ENCODE measurements around the gene ITGB1. TPM values are rescaled to one million over a fixed set of nuclear protein-coding genes. Genes with fewer than 3 reads are reported as not detected.

Gene ITGB1
- total and polyA plus RNA-seq, 2 donors from 2014 or later = 156 to 410 TPM

- Histone ChIP-seq H3K27ac (ENCODE audit: low read depth in 2 of 2, low read length in 2 of 2) (no peak overlapping the region), H3K27me3 (ENCODE audit: control insufficient read depth, insufficient read depth, low read length) (no peaks in the 10 kb centered on the region), H3K9ac (ENCODE audit: low read length in 3 of 3) (no peak overlapping the region), H3K36me3 (ENCODE audit: control insufficient read depth in 2 of 3, insufficient read depth in 3 of 3, low read length in 3 of 3) (peaks cover 2 to 27% (median 7%) of the 10 kb centered on the region in 3 donors), H3K4me1 (ENCODE audit: control insufficient read depth in 2 of 3, insufficient read depth in 2 of 3, low read depth in 1 of 3, low read length in 3 of 3) (no peaks in the 10 kb centered on the region), H3K4me3 (ENCODE audit: low read length in 3 of 3) (no peak overlapping the region), H3K9me3 (ENCODE audit: control insufficient read depth in 2 of 3, insufficient read depth in 1 of 3, low read length in 3 of 3) (no peaks in the 10 kb centered on the region)
- intact Hi-C loops (cut with DNase I) = no loop called here
- DNase-seq = no peak
- TF ChIP-seq CTCF (IDR thresholded peaks at IDR 0.05; ENCODE audit: borderline replicate concordance, extremely low read depth, insufficient read depth) = no peak
- no peak for FAIRE-seq
These were observed 26.4 kb downstream of the ITGB1 start for GRCh38 chr10:32931593-32931992.

GRCh38 chr10:32930036-32930435 is 28.0 kb downstream of the ITGB1 start:
- no peak for TF ChIP-seq CTCF (IDR thresholded peaks at IDR 0.05; ENCODE audit: borderline replicate concordance, extremely low read depth, insufficient read depth)
- Histone ChIP-seq H3K27me3 (ENCODE audit: control insufficient read depth, insufficient read depth, low read length) (no peaks in the 10 kb centered on the region), H3K4me1 (ENCODE audit: control insufficient read depth in 2 of 3, insufficient read depth in 2 of 3, low read depth in 1 of 3, low read length in 3 of 3) (no peaks in the 10 kb centered on the region), H3K9ac (ENCODE audit: low read length in 3 of 3) (no peak overlapping the region), H3K36me3 (ENCODE audit: control insufficient read depth in 2 of 3, insufficient read depth in 3 of 3, low read length in 3 of 3) (peaks cover 12 to 42% (median 14%) of the 10 kb centered on the region in 3 donors), H3K9me3 (ENCODE audit: control insufficient read depth in 2 of 3, insufficient read depth in 1 of 3, low read length in 3 of 3) (no peaks in the 10 kb centered on the region), H3K4me3 (ENCODE audit: low read length in 3 of 3) (no peak overlapping the region), H3K27ac (ENCODE audit: low read depth in 2 of 2, low read length in 2 of 2) (no peak overlapping the region)
- DNase-seq = no peak
- no peak for FAIRE-seq
- intact Hi-C loops (cut with DNase I) = no loop called here

GRCh38 chr10:32929634-32930033 is 28.4 kb downstream of the ITGB1 start:
- no peak for FAIRE-seq
- TF ChIP-seq CTCF (IDR thresholded peaks at IDR 0.05; ENCODE audit: borderline replicate concordance, extremely low read depth, insufficient read depth) = no peak
- DNase-seq = no peak
- peaks cover 12 to 42% (median 14%) of the 10 kb centered on the region in 3 donors for H3K36me3 ChIP-seq (ENCODE audit: control insufficient read depth in 2 of 3, insufficient read depth in 3 of 3, low read length in 3 of 3)
- H3K4me3 ChIP-seq (ENCODE audit: low read length in 3 of 3) = no peak overlapping the region
- no peak overlapping the region for H3K9ac ChIP-seq (ENCODE audit: low read length in 3 of 3)
- no peak overlapping the region for H3K27ac ChIP-seq (ENCODE audit: low read depth in 2 of 2, low read length in 2 of 2)
- H3K9me3 ChIP-seq (ENCODE audit: control insufficient read depth in 2 of 3, insufficient read depth in 1 of 3, low read length in 3 of 3) = no peaks in the 10 kb centered on the region
- intact Hi-C loops (cut with DNase I) = no loop called here
- no peaks in the 10 kb centered on the region for H3K27me3 ChIP-seq (ENCODE audit: control insufficient read depth, insufficient read depth, low read length)
- no peaks in the 10 kb centered on the region for H3K4me1 ChIP-seq (ENCODE audit: control insufficient read depth in 2 of 3, insufficient read depth in 2 of 3, low read depth in 1 of 3, low read length in 3 of 3)

- Histone ChIP-seq H3K4me3 (ENCODE audit: low read length in 3 of 3) (no peak overlapping the region), H3K4me1 (ENCODE audit: control insufficient read depth in 2 of 3, insufficient read depth in 2 of 3, low read depth in 1 of 3, low read length in 3 of 3) (no peaks in the 10 kb centered on the region), H3K27me3 (ENCODE audit: control insufficient read depth, insufficient read depth, low read length) (no peaks in the 10 kb centered on the region), H3K27ac (ENCODE audit: low read depth in 2 of 2, low read length in 2 of 2) (no peak overlapping the region), H3K9ac (ENCODE audit: low read length in 3 of 3) (no peak overlapping the region), H3K9me3 (ENCODE audit: control insufficient read depth in 2 of 3, insufficient read depth in 1 of 3, low read length in 3 of 3) (no peaks in the 10 kb centered on the region), H3K36me3 (ENCODE audit: control insufficient read depth in 2 of 3, insufficient read depth in 3 of 3, low read length in 3 of 3) (peaks cover 14 to 34% (median 17%) of the 10 kb centered on the region in 3 donors)
- intact Hi-C loops (cut with DNase I) = no loop called here
- TF ChIP-seq CTCF (IDR thresholded peaks at IDR 0.05; ENCODE audit: borderline replicate concordance, extremely low read depth, insufficient read depth) = no peak
- FAIRE-seq = no peak
- no peak for DNase-seq
These were observed 30.3 kb downstream of the ITGB1 start for GRCh38 chr10:32927750-32928149.
